CD4-positive, alpha-beta T cell treated with Interferon gamma for 1 hour (primary cell): ENCODE measurements around the gene ZFP36L2.
A peak's percentile ranks its signal among the peaks of the same experiment; 100 is the strongest.

ENCODE experiments used
- DNase-seq: peaks from one replicate; pipeline ENCODE4 v3.0.0-alpha.2; 2020

Gene ZFP36L2

GRCh38 chr2:43184339-43184895 lies 42.0 kb downstream of the ZFP36L2 start:
- no peak for DNase-seq

DNA sequence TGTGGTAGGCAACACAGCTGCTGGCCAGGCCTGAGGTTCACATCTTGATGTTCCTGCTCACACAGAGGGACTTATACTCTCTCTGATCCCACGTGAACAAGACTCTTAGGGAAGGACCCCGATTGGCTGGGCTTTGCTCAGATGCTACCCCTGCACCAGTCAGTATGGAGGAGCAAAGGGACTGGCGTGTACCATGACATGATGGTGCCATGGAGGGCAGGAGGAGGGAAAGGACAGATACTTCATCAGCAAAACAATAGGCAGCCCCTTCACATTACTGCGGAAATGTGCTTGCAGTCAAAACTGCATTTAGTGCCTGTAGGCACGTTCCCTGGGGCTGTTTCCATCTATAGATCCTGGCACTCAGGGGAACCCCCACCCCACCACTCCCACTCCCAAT lies 42.7 kb downstream of the ZFP36L2 start:
- no peak for DNase-seq

DNA sequence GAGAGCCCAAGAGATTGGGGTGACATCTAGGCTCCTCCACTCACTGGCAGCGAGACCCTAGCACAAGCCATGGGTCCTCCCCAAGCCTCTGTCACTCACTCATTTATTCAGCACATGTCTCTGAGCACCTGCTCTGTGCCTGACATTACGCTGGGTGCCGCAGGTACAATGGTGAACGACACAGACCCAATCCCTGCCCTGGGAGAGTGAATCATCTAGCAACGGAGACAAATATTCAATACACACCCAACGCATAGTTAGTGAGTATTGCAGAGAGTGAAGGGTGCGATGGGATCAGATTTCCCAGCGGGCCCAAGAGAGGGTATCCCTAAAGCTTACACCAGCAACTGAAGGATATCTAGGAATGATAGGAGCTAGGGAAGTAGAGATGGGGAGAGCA lies 45.5 kb downstream of the ZFP36L2 start:
- DNase-seq, result no peak

- no peak for DNase-seq
Observed at GRCh38 chr2:43179942-43180341, 46.5 kb downstream of the ZFP36L2 start.

DNA sequence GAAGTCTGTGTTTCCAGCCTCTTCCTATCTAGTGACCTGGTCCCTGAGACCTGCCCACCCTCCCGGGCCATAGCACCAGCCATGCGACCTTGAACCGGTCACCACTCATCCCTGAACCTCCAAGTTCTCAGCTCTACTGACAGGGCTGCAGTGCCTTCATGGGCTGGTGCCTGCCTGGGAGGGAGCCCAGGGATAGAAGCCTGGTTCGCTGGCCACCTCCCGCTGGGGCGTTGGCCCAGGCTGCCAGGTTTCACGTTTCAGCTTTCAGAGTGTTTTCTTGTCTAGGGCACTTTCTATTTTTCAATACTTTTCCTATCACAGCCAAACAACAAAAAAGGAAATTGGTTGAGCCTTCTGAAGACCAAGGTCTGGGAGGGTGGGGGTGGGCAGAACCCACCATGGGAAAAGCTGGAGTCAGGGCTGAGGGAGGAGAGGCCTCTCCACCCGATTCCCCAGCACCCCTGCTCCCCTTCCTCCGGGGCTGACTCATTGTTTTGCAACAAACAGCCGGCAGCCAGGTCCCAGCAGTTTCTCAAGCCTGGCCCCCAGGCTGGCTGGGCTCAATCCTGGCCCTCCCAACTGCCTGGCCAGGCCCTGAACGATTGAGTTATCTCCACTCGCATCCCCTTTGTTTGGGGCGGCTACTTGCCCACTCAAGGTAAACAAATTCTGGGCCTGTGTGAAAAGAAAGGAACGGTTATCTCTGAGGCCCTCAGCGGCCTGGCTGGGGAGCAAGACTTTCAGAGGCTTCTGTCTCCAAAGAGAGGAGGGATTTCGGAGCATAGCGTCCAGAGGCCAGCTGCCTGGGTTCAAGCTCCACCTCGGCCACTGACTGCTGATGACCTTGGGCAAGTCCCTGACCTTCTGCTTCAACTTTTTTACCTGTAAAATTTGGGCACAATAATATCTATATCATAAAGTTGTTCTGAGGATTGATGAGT lies 47.5 kb downstream of the ZFP36L2 start:
- DNase-seq, result peak; percentile 47

- no peak for DNase-seq
Observed at GRCh38 chr2:43178055-43178598, 48.3 kb downstream of the ZFP36L2 start.

DNA sequence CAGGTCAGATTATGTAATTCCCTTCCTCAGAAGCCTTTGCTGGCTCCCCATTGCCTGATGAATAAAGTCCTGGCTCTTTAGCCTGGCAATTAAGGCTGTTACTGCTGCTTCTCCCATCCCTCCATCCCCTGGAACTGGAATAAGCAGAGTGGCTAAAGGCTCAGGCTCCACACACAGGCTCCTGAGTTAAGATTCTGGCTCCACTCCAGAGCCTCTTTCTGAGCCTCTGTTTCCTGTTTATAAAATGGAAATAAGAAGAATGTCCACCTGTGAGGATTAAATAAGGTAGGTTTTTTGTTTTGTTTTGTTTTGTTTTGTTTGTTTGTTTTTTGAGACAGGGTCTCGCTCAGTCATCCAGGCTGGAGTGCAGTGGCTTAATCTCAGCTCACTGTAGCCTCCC lies 50.0 kb downstream of the ZFP36L2 start:
- no peak for DNase-seq

DNA sequence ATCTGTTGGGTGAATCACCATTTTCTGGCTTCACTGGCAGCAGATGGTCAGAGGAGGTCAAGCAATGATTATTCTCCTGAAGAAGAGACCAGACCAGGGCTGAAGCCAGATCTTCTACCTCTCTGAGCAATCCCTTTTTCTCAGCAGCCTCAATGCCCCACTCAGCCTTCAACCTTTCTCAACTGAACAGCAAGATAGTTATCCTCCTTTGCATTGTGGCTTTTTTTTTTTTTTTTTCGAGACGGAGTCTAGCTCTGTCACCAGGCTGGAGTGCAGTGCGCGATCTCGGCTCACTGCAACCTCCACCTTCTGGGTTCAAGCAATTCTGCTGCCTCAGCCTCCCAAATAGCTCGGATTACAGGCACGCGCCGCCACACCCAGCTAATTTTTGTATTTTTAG lies 50.5 kb downstream of the ZFP36L2 start:
- no peak for DNase-seq

GRCh38 chr2:43175020-43175441 lies 51.4 kb downstream of the ZFP36L2 start:
- DNase-seq, result no peak

GRCh38 chr2:43174368-43174916 lies 52.0 kb downstream of the ZFP36L2 start:
- peak; percentile 87 for DNase-seq
